Inferior parietal cortex (tissue), 1 donor: ENCODE measurements around the gene AADACL4.
A peak's percentile ranks its signal among the peaks of the same experiment; 100 is the strongest.
"Not testable (repeated sequence)": the region's sequence is repeated elsewhere in the genome, so short reads cannot be mapped to it uniquely, and the experiment has no call there.

ENCODE experiments used
- DNase-seq: peaks from one replicate; pipeline ENCODE4 v3.0.0-alpha.2; 2016; ENCODE audit errors: extremely low spot score

The AADACL4 gene

GRCh38 chr1:12658531-12659453, 14.9 kb downstream of the AADACL4 start:
- DNase-seq: peak; percentile 97

DNA sequence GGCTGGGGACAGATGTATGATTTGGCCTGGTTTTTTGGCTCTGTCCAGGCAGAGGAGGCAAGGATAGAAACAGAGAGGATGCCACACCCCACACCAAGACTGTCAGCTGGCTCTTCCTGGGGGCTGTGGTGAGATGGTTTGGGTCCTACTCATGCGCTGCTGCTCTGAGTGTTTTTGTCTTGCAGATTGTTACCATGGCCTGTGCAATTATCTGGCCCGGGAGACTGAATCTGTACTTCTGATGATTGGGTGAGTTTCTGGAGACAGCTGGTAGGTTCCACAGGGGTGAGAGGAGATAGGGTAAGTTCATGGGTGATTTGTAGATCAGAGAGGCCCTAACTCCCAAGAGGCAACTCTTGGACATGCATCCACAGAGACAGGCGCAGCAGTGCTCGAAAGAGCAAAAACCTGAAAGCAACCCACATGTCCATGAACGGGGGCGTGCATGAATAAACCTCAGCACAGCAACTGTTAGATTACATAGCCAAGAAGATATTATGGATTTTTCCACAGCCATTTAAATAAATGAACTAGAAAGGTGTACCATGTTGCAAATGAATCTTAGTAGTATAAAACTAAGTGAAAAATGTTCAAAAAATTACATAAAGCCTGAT, 17.8 kb downstream of the AADACL4 start:
- peak; percentile 17 for DNase-seq

GRCh38 chr1:12662556-12662955, 18.7 kb downstream of the AADACL4 start:
- no peak for DNase-seq

DNA sequence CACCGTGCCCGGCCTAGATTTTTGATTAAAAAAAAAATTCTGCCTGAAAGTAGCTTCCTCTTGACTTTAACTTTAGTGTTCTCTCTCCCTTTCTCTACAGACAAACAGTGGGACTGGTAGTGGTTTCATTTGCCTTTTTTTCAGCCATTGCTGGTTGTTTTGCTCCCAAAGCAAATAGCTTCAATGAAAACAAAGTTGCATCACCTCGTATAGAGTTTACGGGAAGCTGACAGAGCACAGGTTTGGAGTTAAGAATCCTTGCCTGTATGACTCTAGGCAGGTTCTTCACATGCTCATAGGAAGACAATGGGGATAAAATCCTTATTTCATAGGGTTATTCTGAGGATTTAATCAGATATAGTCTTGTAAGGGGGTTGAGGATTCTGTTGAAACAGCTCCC, 21.6 kb downstream of the AADACL4 start:
- no peak for DNase-seq

- no peak for DNase-seq
These were observed 22.4 kb downstream of the AADACL4 start for GRCh38 chr1:12666141-12666735.

- no peak for DNase-seq
These were observed 25.7 kb downstream of the AADACL4 start for GRCh38 chr1:12669529-12670068.

GRCh38 chr1:12674358-12674757, 30.5 kb downstream of the AADACL4 start:
- no peak for DNase-seq

GRCh38 chr1:12676122-12676521, 32.2 kb downstream of the AADACL4 start:
- DNase-seq: not testable (repeated sequence)

GRCh38 chr1:12677565-12677964, 33.7 kb downstream of the AADACL4 start:
- DNase-seq: no peak

GRCh38 chr1:12678350-12678749, 34.5 kb downstream of the AADACL4 start:
- DNase-seq: no peak

DNA sequence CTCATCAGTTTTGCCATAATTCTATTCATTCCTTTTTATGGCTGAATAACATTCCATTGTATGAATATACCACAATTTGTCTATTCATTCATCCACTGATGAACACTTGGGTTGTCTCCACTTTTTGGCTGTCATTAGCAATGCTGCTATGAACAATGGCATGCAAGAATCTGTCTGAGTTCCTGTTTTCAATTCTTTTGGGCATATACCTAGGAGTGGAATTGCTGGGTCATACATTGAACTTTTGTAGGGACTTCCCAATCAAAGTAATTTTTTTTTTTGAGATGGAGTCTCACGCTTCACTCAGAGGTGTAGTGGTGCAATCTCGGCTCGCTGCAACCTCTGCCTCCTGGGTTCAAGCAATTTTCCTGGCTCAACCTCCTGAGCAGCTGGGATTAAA, 34.9 kb downstream of the AADACL4 start:
- DNase-seq: no peak

GRCh38 chr1:12690156-12690555, 46.3 kb downstream of the AADACL4 start:
- DNase-seq: no peak

GRCh38 chr1:12692967-12693782, 49.3 kb downstream of the AADACL4 start:
- DNase-seq: no peak

GRCh38 chr1:12696658-12697057, 52.8 kb downstream of the AADACL4 start:
- DNase-seq: no peak

GRCh38 chr1:12697397-12697796, 53.5 kb downstream of the AADACL4 start:
- no peak for DNase-seq

- DNase-seq: no peak
These were observed 60.1 kb downstream of the AADACL4 start for GRCh38 chr1:12703821-12704451.

DNA sequence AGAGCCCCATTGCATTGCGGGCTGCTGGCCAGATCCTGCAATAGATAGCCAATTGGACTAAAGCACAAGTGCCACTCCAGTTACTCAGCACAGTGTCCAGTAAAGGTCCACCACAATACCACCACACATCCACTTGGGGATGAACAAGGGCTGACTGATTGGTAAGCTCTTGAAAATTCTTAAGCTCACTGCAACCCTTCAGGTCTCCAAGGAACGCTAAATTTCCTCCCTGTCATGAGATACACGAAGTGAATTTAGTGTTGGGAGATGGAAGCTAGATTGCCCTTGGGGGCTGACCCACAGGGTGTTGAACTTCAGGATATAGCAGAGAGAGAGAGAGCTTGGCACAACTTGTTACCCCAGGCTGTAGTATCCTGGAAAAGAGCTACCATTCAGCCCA, 62.2 kb downstream of the AADACL4 start:
- no peak for DNase-seq

DNA sequence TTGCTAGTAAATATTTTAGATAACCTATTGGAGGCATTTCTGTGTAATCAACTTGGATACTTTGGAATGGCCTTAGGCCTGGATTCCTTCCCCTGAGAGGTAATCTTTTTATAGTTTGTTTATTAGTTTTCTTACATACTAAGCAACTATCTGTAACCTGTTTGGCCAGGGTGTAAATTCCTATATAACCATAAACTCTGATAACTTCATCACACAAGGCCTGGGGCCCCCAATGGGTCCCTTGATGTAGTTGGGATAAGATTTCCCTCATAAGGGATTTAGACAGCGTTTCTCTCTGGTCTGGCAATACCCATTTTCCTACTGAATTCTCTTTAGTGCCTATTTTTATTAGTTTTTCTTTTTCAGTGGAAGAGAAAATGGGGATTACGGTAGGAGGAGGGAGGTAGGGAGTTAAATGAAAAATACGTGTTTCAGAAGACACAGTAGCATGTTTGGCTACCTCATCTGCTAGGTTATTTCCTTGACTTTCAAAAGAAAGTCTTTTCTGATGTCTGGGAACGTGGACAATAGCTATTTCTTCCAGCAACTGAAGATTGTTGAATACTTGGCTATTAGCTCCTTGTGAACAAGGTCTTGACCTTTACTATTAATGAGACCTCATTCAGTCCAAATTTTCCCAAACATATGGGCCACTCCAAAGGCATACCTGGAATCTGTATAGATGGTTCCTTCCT, 64.7 kb downstream of the AADACL4 start:
- DNase-seq: no peak

- no peak for DNase-seq
These were observed 65.2 kb downstream of the AADACL4 start for GRCh38 chr1:12709091-12709491.

GRCh38 chr1:12709696-12710095, 65.8 kb downstream of the AADACL4 start:
- DNase-seq: no peak

- no peak for DNase-seq
These were observed 67.7 kb downstream of the AADACL4 start for GRCh38 chr1:12711536-12711935.
